H1 (cell line): ENCODE measurements around the gene STYXL1. TPM values are rescaled to one million over a fixed set of nuclear protein-coding genes. Genes with fewer than 3 reads are reported as not detected.

Experiments
- CTCF ChIA-PET: fragments of 300-600 bp; sonication (Branson Sonifier 250); formaldehyde crosslinking; loops from one replicate; lab custom pipeline; 2021; ENCODE audit not compliant: partially characterized antibody; lab: Charles Lee
- POLR2A ChIA-PET: fragments of 300-600 bp; sonication (Branson Sonifier 250); formaldehyde crosslinking; loops from one replicate; lab custom pipeline; 2021; ENCODE audit warnings: inconsistent platforms; ENCODE audit not compliant: partially characterized antibody; lab: Charles Lee
- DNase-seq, 2 experiments: peaks; one replicate each; pipeline versions ENCODE4 v3.0.0 to v3.0.0-alpha.2; 2010 to 2022; ENCODE audit warnings: low spot score in 2 of 2, low read depth in 1 of 2, mixed read lengths in 1 of 2
- FAIRE-seq: peaks from 2 replicates; lab custom pipeline; 2011; peaks lifted over from hg19 to GRCh38; lab: Jason Lieb, UNC
- H2AFZ ChIP-seq: 2 replicates; pipeline ENCODE4 v1.8.1; 2012; ENCODE audit warnings: low read length, inconsistent platforms
- H2AK5ac ChIP-seq: 2 replicates; pipeline ENCODE4 v1.6.1; 2013; ENCODE audit warnings: low read depth, low read length
- H2BK120ac ChIP-seq: replicated peaks from 2 replicates; pipeline ENCODE3; 2013; ENCODE audit warnings: low read depth, low read length, inconsistent platforms
- H2BK12ac ChIP-seq: 2 replicates; pipeline ENCODE4 v1.6.1; 2013; ENCODE audit warnings: low read depth, low read length
- H2BK15ac ChIP-seq: 2 replicates; pipeline ENCODE4 v1.6.1; 2013; ENCODE audit warnings: low read length
- H2BK20ac ChIP-seq: 2 replicates; pipeline ENCODE4 v1.6.1; 2013; ENCODE audit warnings: low read length
- H2BK5ac ChIP-seq: 2 replicates; pipeline ENCODE4 v1.6.1; 2013; ENCODE audit warnings: low read depth, low read length
- H3K14ac ChIP-seq: 2 replicates; pipeline ENCODE4 v1.6.1; 2013; ENCODE audit warnings: inconsistent platforms; ENCODE audit not compliant: insufficient read length
- H3K18ac ChIP-seq: 2 replicates; pipeline ENCODE4 v1.6.1; 2013; ENCODE audit warnings: low read length; ENCODE audit errors: extremely low read depth
- H3K23ac ChIP-seq: 2 replicates; pipeline ENCODE4 v1.6.1; 2013; ENCODE audit warnings: inconsistent platforms; ENCODE audit not compliant: insufficient read length
- H3K23me2 ChIP-seq: 2 replicates; pipeline ENCODE4 v1.6.1; 2013; ENCODE audit warnings: low read depth, low read length
- H3K27ac ChIP-seq: 2 replicates; pipeline ENCODE4 v1.6.1; 2011; ENCODE audit warnings: low read depth, low read length, inconsistent platforms
- H3K27me3 ChIP-seq, 4 experiments: replicated peaks in 1 of 4; 1 replicate in 1 of 4; 2 replicates in 3 of 4; pipeline versions ENCODE4 v1.6.1 to v1.8.1; 2011 to 2013; ENCODE audit warnings: low read length in 3 of 4, mild to moderate bottlenecking in 3 of 4, inconsistent platforms in 2 of 4, mixed read lengths in 2 of 4, moderate library complexity in 1 of 4; ENCODE audit not compliant: control insufficient read depth in 3 of 4, insufficient read depth in 3 of 4; ENCODE audit errors: extremely low read depth in 1 of 4
- H3K36me3 ChIP-seq, 4 experiments: 2 replicates each; pipeline versions ENCODE4 v1.6.1 to v1.8.1; 2011 to 2013; ENCODE audit warnings: mild to moderate bottlenecking in 4 of 4, low read length in 3 of 4, moderate library complexity in 2 of 4, control low read depth in 1 of 4, inconsistent platforms in 1 of 4; ENCODE audit not compliant: insufficient read depth in 4 of 4, control insufficient read depth in 2 of 4
- H3K4ac ChIP-seq: replicated peaks from 2 replicates; pipeline ENCODE3; 2013; ENCODE audit warnings: low read length, low read depth, mixed read lengths, inconsistent platforms; ENCODE audit not compliant: insufficient read length
- H3K4me1 ChIP-seq, 4 experiments: replicated peaks in 1 of 4; 1 replicate in 1 of 4; 2 replicates in 3 of 4; pipeline versions ENCODE4 v1.6.1 to v1.8.1; 2011 to 2013; ENCODE audit warnings: low read length in 3 of 4, inconsistent platforms in 2 of 4, mixed read lengths in 1 of 4; ENCODE audit not compliant: insufficient read depth in 4 of 4, control insufficient read depth in 3 of 4
- H3K4me2 ChIP-seq, 2 experiments: 2 replicates each; pipeline versions ENCODE4 v1.6.1 to v1.8.1; 2011 to 2013; ENCODE audit warnings: low read depth in 2 of 2, low read length in 2 of 2, control low read depth in 1 of 2, inconsistent platforms in 1 of 2, mild to moderate bottlenecking in 1 of 2; ENCODE audit not compliant: insufficient read depth in 1 of 2
- H3K4me3 ChIP-seq, 4 experiments: fragments of 200-600, 300-600 bp in 1 of 4; sonication (generic), shearing (Covaris generic), sonication (Bioruptor Twin) in 1 of 4; 2 replicates each; pipeline versions ENCODE4 v1.5.1 to v1.8.1; 2011 to 2016; ENCODE audit warnings: low read length in 4 of 4, low read depth in 3 of 4, control low read depth in 2 of 4, inconsistent platforms in 2 of 4, mild to moderate bottlenecking in 2 of 4, mixed read lengths in 1 of 4, moderate library complexity in 1 of 4; ENCODE audit not compliant: insufficient read depth in 2 of 4; ENCODE audit errors: extremely low read depth in 1 of 4
- H3K56ac ChIP-seq: replicated peaks from 2 replicates; pipeline ENCODE3; 2013; ENCODE audit warnings: low read depth, mild to moderate bottlenecking, mixed read lengths, low read length, inconsistent platforms; ENCODE audit not compliant: insufficient read length
- H3K79me1 ChIP-seq: 2 replicates; pipeline ENCODE4 v1.6.1; 2013; ENCODE audit warnings: low read depth, low read length, control low read depth
- H3K79me2 ChIP-seq, 2 experiments: 2 replicates each; pipeline versions ENCODE4 v1.6.1 to v1.8.1; 2012 to 2013; ENCODE audit warnings: low read length in 2 of 2, mild to moderate bottlenecking in 2 of 2, inconsistent platforms in 1 of 2; ENCODE audit not compliant: insufficient read depth in 2 of 2, control insufficient read depth in 1 of 2
- H3K9ac ChIP-seq, 4 experiments: replicated peaks in 1 of 4; 1 replicate in 1 of 4; 2 replicates in 3 of 4; pipeline versions ENCODE4 v1.6.1 to v1.8.1; 2011 to 2013; ENCODE audit warnings: low read depth in 3 of 4, low read length in 3 of 4, control low read depth in 2 of 4, mild to moderate bottlenecking in 2 of 4, moderate library complexity in 2 of 4, inconsistent platforms in 1 of 4; ENCODE audit errors: extremely low read depth in 1 of 4
- H3K9me3 ChIP-seq, 2 experiments: 2 replicates each; pipeline versions ENCODE4 v1.6.1 to v1.8.1; 2012 to 2013; ENCODE audit warnings: mild to moderate bottlenecking in 2 of 2, moderate library complexity in 2 of 2, control low read depth in 1 of 2, inconsistent platforms in 1 of 2, low read depth in 1 of 2, low read length in 1 of 2, mixed read lengths in 1 of 2; ENCODE audit not compliant: insufficient read depth in 2 of 2
- H4K20me1 ChIP-seq, 2 experiments: replicated peaks in 1 of 2; 2 replicates each; pipeline versions ENCODE3 to v1.8.1; 2011 to 2013; ENCODE audit warnings: inconsistent platforms in 2 of 2, low read length in 2 of 2, mild to moderate bottlenecking in 1 of 2; ENCODE audit not compliant: insufficient read depth in 2 of 2, control insufficient read depth in 1 of 2
- H4K5ac ChIP-seq: 2 replicates; pipeline ENCODE4 v1.6.1; 2013; ENCODE audit warnings: low read length, low read depth, mixed read lengths, inconsistent platforms; ENCODE audit not compliant: insufficient read length
- H4K8ac ChIP-seq: 2 replicates; pipeline ENCODE4 v1.8.0; 2013; ENCODE audit warnings: mild to moderate bottlenecking, moderate library complexity, low read length, inconsistent platforms; ENCODE audit not compliant: insufficient read depth; ENCODE audit errors: extremely low read depth
- H4K91ac ChIP-seq: replicated peaks from 2 replicates; pipeline ENCODE3; 2013; ENCODE audit warnings: low read length, mixed read lengths, inconsistent platforms; ENCODE audit not compliant: insufficient read length
- RAD21 ChIP-seq, 2 experiments: IDR thresholded peaks in 1 of 2; conservative IDR thresholded peaks in 1 of 2; 2 replicates each; pipeline ENCODE4 v1.6.1; 2011; ENCODE audit warnings: low read depth in 2 of 2, low read length in 2 of 2, improper control_type of control experiment in 1 of 2, inconsistent platforms in 1 of 2, mild to moderate bottlenecking in 1 of 2, moderate library complexity in 1 of 2
- ZNF274 ChIP-seq: IDR thresholded peaks from 2 replicates; pipeline ENCODE4 v1.7.0; 2012; ENCODE audit warnings: low read length, borderline replicate concordance; ENCODE audit errors: extremely low read depth
- WGBS, 2 experiments: shearing (Covaris generic) in 1 of 2; methylation state at CpG; one replicate each; pipeline versions ENCODE4 v1.1.6 to v1.1.7; 2013 to 2015; ENCODE audit warnings: low lambda C conversion rate in 2 of 2, mixed read lengths in 2 of 2, inconsistent platforms in 1 of 2, low coverage in 1 of 2, missing lambda C conversion rate in 1 of 2; ENCODE audit not compliant: insufficient replicate concordance in 2 of 2, insufficient coverage in 1 of 2, insufficient read length in 1 of 2; ENCODE audit errors: extremely low coverage in 1 of 2, missing lambda C conversion rate in 1 of 2; 5-methylcytosine and 5-hydroxymethylcytosine counted together
- polyA plus RNA-seq, 7 experiments: library from polyadenylated mRNA; depleted of rRNA in 3 of 7; stranded (reverse) in 5 of 7; unstranded in 2 of 7; fragments of >200 nt in 5 of 7; fragments of 200-250 nt in 2 of 7; gene quantifications; 1 replicate in 5 of 7; 2 replicates in 1 of 7; 4 replicates in 1 of 7; pipeline versions ENCODE4 v1.2.1 to v1.2.3, GENCODE V29; 2011 to 2013; ENCODE audit warnings: missing spikeins in 2 of 7, mixed read lengths in 2 of 7
- total RNA-seq: library from RNA; stranded (reverse); fragmentation: NEBNext Ultra II Directional; extraction: Animal tissue kit (Norgen Biotek cat#: 25700); gene quantifications from 2 replicates; pipeline ENCODE4 v1.2.1, GENCODE V29; 2021

Gene STYXL1
- total and polyA plus RNA-seq, 2 of the 8 experiments (the other 6 are each of a cell fraction or from before 2014, with no cell fraction given): 32.3 to 53.9 TPM

DNA sequence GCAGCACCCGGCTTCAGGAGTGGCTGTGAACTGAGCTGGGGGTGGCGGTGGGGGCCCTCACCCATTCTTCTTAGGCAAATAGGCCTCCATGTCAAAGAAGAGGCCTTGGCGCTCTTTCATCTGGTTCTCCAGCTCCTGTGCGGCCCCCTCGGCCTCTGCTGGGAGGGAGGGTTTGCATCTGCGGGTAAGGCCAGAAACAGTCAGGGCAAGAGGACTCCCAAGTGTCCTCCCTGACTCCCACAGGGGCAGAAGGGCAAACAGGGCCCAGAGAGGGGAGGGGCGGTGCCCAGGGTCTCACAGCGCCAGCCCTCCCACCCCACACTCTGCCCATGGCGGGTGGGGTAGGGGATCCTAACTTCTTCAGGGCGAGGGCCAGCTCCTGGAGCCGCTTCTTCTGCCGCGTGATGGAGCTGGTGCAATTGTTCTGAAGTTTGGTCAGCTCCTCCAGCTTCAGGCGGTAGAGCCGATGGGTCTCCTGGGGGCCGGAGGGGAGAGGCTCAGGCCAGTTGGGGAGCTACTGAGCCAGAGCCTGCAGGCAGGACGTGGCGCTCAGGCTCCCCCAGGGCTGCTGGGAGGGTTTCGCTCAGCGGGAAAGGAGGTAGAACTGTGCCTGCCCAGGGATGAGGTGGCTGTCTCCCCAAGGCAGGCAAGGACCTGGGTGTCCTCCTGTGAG, 55.6 kb downstream of the STYXL1 start:
- WGBS, 2 experiments: 95% methylated on average over 18 of the region's 20 CpGs; no CpG with 5 or more reads in 1 of the 2 experiments
- peaks cover 13% of the 10 kb centered on the region; the same call in 1 of the 2 replicates for H3K23me2 ChIP-seq
- no peak overlapping the region for H3K4ac ChIP-seq
- H3K18ac ChIP-seq: no peak overlapping the region
- no peak overlapping the region for H3K4me3 ChIP-seq
- no peak overlapping the region for H4K5ac ChIP-seq
- no peak overlapping the region for H2BK20ac ChIP-seq
- H3K4me1 ChIP-seq: peaks cover 0 to 31% (median 21%) of the 10 kb centered on the region in 4 experiments; a peak in 6 of 7 replicates
- ChIA-PET POLR2A (interaction anchor here (1.2 to 2.9 kb wide), 4 partner anchors 18 to 77 kb away, joined by 3 to 7 read pairs (median 4); partner anchors contain the start of genes MDH2, POR and STYXL1), CTCF (interaction anchor here (1.2 to 6.3 kb wide), 4 partner anchors 9 to 76 kb away, joined by 3 to 41 read pairs (median 3); no protein-coding TSS in a partner anchor)
- H2AK5ac ChIP-seq: no peak overlapping the region
- H3K79me1 ChIP-seq: 0 out of 2 replicates have a peak, but pooled peaks cover 2% of the 10 kb centered on the region
- no peaks in the 10 kb centered on the region for H4K20me1 ChIP-seq
- no peaks in the 10 kb centered on the region for H3K9me3 ChIP-seq
- H2BK120ac ChIP-seq: no peak overlapping the region
- no peaks in the 10 kb centered on the region for H3K79me2 ChIP-seq
- no peak overlapping the region for H3K23ac ChIP-seq
- H2AFZ ChIP-seq: no peak overlapping the region
- H4K91ac ChIP-seq: peak overlapping the region; percentile 39
- DNase-seq (no peak), FAIRE-seq (no peak)
- no peak overlapping the region for H3K14ac ChIP-seq
- H2BK5ac ChIP-seq: no peak overlapping the region
- H3K4me2 ChIP-seq: no peak overlapping the region
- H3K36me3 ChIP-seq: peaks cover 0 to 5% (median 2%) of the 10 kb centered on the region in 4 experiments; a peak in 4 of 8 replicates
- TF ChIP-seq RAD21 (IDR thresholded peaks at IDR 0.05 in 1 of 2, conservative IDR thresholded peaks at IDR 0.05 in 1 of 2; ENCODE audit: low read depth in 2 of 2, low read length in 2 of 2) (0 out of 4 replicates have a peak, but pooled peaks of 1 of the 2 experiments have one; percentile 3), ZNF274 (no peak)
- H2BK12ac ChIP-seq: 0 out of 2 replicates have a peak overlapping the region, but pooled peaks have one; percentile 4
- no peaks in the 10 kb centered on the region for H3K27me3 ChIP-seq
- no peak overlapping the region for H3K9ac ChIP-seq
- H3K56ac ChIP-seq: no peak overlapping the region
- no peak overlapping the region for H2BK15ac ChIP-seq
- H4K8ac ChIP-seq: no peak overlapping the region
- H3K27ac ChIP-seq: no peak overlapping the region
